Measurements from ENCODE around the gene NLRC5. TPM values are rescaled to one million over a fixed set of nuclear protein-coding genes. Genes with fewer than 3 reads are reported as not detected.

NLRC5 gene
- total and polyA plus RNA-seq, 2 donors (not counting 3 experiments of a cell fraction or from before 2014, with no cell fraction given) = 7.4 to 26.3 TPM

DNA sequence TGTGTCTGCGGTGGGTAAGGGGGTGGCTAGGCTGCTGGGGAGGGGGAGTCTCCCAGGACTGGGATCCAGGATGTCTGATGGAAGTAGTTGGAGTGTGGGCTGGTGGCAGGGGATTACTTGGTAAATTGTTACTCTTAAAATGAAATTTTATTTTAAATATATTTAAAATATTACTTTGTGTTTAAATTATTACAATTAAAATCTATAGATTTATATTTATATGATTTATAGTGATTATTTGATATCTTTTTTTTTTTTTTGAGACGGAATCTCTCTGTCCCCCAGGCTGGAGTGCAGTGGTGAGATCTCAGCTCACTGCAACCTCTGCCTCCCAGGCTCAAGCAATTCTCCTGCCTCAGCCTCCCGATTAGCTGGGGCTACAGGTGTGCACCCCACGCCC is 121.6 kb downstream of the NLRC5 start:
- dilution Hi-C loops (cut with MboI; ENCODE audit: extremely low pct_ligation_motif_present, low sequenced_read_pairs) (no loop called here), intact Hi-C loops (cut with micrococcal nuclease) (no loop called here)
- Histone ChIP-seq H3K9ac (replicated peaks; ENCODE audit: extremely low read depth, insufficient read depth, low read length) (no peak overlapping the region), H3K4me3 (replicated peaks in 1 of 3; ENCODE audit: insufficient read depth in 1 of 3, low read depth in 1 of 3, low read length in 3 of 3) (no peak overlapping the region), H3K79me2 (ENCODE audit: control insufficient read depth, insufficient read depth, low read length) (peaks cover 3% of the 10 kb centered on the region), H3K36me3 (ENCODE audit: control insufficient read depth in 2 of 2, extremely low read depth in 1 of 2, insufficient read depth in 2 of 2, low read length in 2 of 2) (peaks cover 6 to 17% of the 10 kb centered on the region in 2 experiments), H3K4me1 (ENCODE audit: control insufficient read depth, extremely low read depth, insufficient read depth, low read length) (no peaks in the 10 kb centered on the region), H3K27me3 (ENCODE audit: control insufficient read depth in 2 of 2, insufficient read depth in 2 of 2, low read length in 2 of 2) (no peaks in the 10 kb centered on the region), H3K9me3 (replicated peaks; ENCODE audit: control insufficient read depth, insufficient read depth, low read length) (no peaks in the 10 kb centered on the region), H4K20me1 (replicated peaks; ENCODE audit: control insufficient read depth, extremely low read depth, insufficient read depth, low read length) (no peaks in the 10 kb centered on the region), H3K4me2 (ENCODE audit: insufficient read depth, low read length) (no peak overlapping the region), H3K9me1 (replicated peaks; ENCODE audit: control insufficient read depth, extremely low read depth, insufficient read depth, low read length) (no peaks in the 10 kb centered on the region), H3K27ac (ENCODE audit: insufficient read depth, low read depth, low read length) (no peak overlapping the region), H2AFZ (ENCODE audit: low read depth, low read length) (no peak overlapping the region)
- no peak for TF ChIP-seq JUN (IDR thresholded peaks at IDR 0.05; ENCODE audit: borderline replicate concordance, insufficient read depth, insufficient read length, low read depth)
- no peak for TF ChIP-seq POLR2AphosphoS5 (IDR thresholded peaks at IDR 0.05; ENCODE audit: insufficient read depth, low read depth, low read length)
- TF ChIP-seq CTCF (IDR thresholded peaks at IDR 0.05; ENCODE audit: extremely low read depth in 1 of 2, insufficient read depth in 1 of 2, low read depth in 1 of 2, low read length in 2 of 2) = no peak
- no peak for TF ChIP-seq GATA2 (IDR thresholded peaks at IDR 0.05; ENCODE audit: insufficient read depth, insufficient read length, low read depth, low read length)
- no TSS peak for BruUV-seq (replicated peaks)
- DNase-seq (ENCODE audit: low read depth, low spot score) = no peak
- ChIA-PET CTCF (no interaction called here), POLR2A (interaction anchor here (0.5 kb wide), 1 partner anchor 18 kb away, joined by 7 read pairs; no protein-coding TSS in a partner anchor)
- FAIRE-seq = no peak

- CTCF ChIA-PET = interaction anchor here (0.8 kb wide), 1 partner anchor 19 kb away, joined by 6 read pairs; the partner anchor contains the start of gene CPNE2
- no peak for FAIRE-seq
- intact Hi-C loops (cut with micrococcal nuclease) = no loop called here
- TF ChIP-seq EZH2 (IDR thresholded peaks at IDR 0.05; ENCODE audit: borderline replicate concordance, low read depth, low read length, severe bottlenecking) = no peak
- no peak for TF ChIP-seq GATA2 (IDR thresholded peaks at IDR 0.05; ENCODE audit: insufficient read depth, insufficient read length, low read depth, low read length)
- TF ChIP-seq CTCF (IDR thresholded peaks at IDR 0.05; ENCODE audit: extremely low read depth in 1 of 2, insufficient read depth in 1 of 2, low read depth in 1 of 2, low read length in 2 of 2) = no peak
- TF ChIP-seq JUN (IDR thresholded peaks at IDR 0.05; ENCODE audit: borderline replicate concordance, insufficient read depth, insufficient read length, low read depth) = no peak
- TF ChIP-seq POLR2A (IDR thresholded peaks at IDR 0.05; ENCODE audit: low read depth, low read length) = no peak
- no peak for TF ChIP-seq MAX (IDR thresholded peaks at IDR 0.05; ENCODE audit: insufficient read depth, insufficient read length)
- TF ChIP-seq FOS (IDR thresholded peaks at IDR 0.05; ENCODE audit: borderline replicate concordance, insufficient read depth, low read length) = no peak
- no peak for TF ChIP-seq POLR2AphosphoS5 (IDR thresholded peaks at IDR 0.05; ENCODE audit: insufficient read depth, low read depth, low read length)
- TF ChIP-seq MYC (IDR thresholded peaks at IDR 0.05; ENCODE audit: low read depth, low read length) = no peak
- Histone ChIP-seq H2AFZ (ENCODE audit: low read depth, low read length) (no peak overlapping the region), H3K27ac (ENCODE audit: insufficient read depth, low read depth, low read length) (no peak overlapping the region), H3K27me3 (ENCODE audit: control insufficient read depth in 2 of 2, insufficient read depth in 2 of 2, low read length in 2 of 2) (no peaks in the 10 kb centered on the region), H3K9me3 (replicated peaks; ENCODE audit: control insufficient read depth, insufficient read depth, low read length) (no peaks in the 10 kb centered on the region), H3K9ac (replicated peaks; ENCODE audit: extremely low read depth, insufficient read depth, low read length) (no peak overlapping the region), H3K79me2 (ENCODE audit: control insufficient read depth, insufficient read depth, low read length) (peaks cover 3% of the 10 kb centered on the region), H4K20me1 (replicated peaks; ENCODE audit: control insufficient read depth, extremely low read depth, insufficient read depth, low read length) (no peaks in the 10 kb centered on the region), H3K9me1 (replicated peaks; ENCODE audit: control insufficient read depth, extremely low read depth, insufficient read depth, low read length) (no peaks in the 10 kb centered on the region), H3K4me1 (ENCODE audit: control insufficient read depth, extremely low read depth, insufficient read depth, low read length) (no peaks in the 10 kb centered on the region), H3K36me3 (ENCODE audit: control insufficient read depth in 2 of 2, extremely low read depth in 1 of 2, insufficient read depth in 2 of 2, low read length in 2 of 2) (peaks cover 10 to 20% of the 10 kb centered on the region in 2 experiments), H3K4me3 (replicated peaks in 1 of 3; ENCODE audit: insufficient read depth in 1 of 3, low read depth in 1 of 3, low read length in 3 of 3) (no peak overlapping the region), H3K4me2 (ENCODE audit: insufficient read depth, low read length) (no peak overlapping the region)
- dilution Hi-C loops (cut with MboI; ENCODE audit: extremely low pct_ligation_motif_present, low sequenced_read_pairs) = no loop called here
- DNase-seq (ENCODE audit: low read depth, low spot score) = no peak
- POLR2A ChIA-PET = interaction anchor here (0.5 kb wide), 1 partner anchor 18 kb away, joined by 7 read pairs; no protein-coding TSS in a partner anchor
- no TSS peak for BruUV-seq (replicated peaks)
Measured at GRCh38 chr16:57111420-57111819, 122.1 kb downstream of the NLRC5 start.

Measured in endothelial cell of umbilical vein (primary cell).